HepG2 (cell line): ENCODE results near the gene NCMAP. TPM values are rescaled to one million over a fixed set of nuclear protein-coding genes. Genes with fewer than 3 reads are reported as not detected.
A peak's percentile ranks its signal among the peaks of the same experiment; 100 is the strongest.

Source experiments
- ATAC-seq: fragments of 200-7000 bp; cut with Tn5 transposase; 3 replicates; pipeline ENCODE4 v1.9.1; 2020; ENCODE audit warnings: mild to moderate bottlenecking, moderate library complexity
- BruUV-seq: library from RNA; stranded (reverse); fragments of 400-500 nt; replicated peaks from 2 replicates; lab custom pipeline; 2021; lab: Mats Ljungman, UMichigan
- CTCF ChIA-PET: fragments of 300-600 bp; formaldehyde crosslinking; extraction: SDS; loops from one replicate; lab custom pipeline; 2021; ENCODE audit warnings: low total read pairs, inconsistent platforms, low intra/inter-chr PET ratio; lab: Yijun Ruan, JAX
- POLR2A ChIA-PET: fragments of 350-600 bp; sonication (Branson Sonifier 250); formaldehyde crosslinking; loops from one replicate; lab custom pipeline; 2020; ENCODE audit warnings: antibody characterized with exemption, inconsistent platforms; lab: Yijun Ruan, JAX
- DNase-seq: peaks from one replicate; pipeline ENCODE4 v3.0.0-alpha.2; 2015; ENCODE audit warnings: low spot score
- FAIRE-seq: peaks from 3 replicates; lab custom pipeline; 2011; peaks lifted over from hg19 to GRCh38; lab: Jason Lieb, UNC
- H2AFZ ChIP-seq: one replicate; pipeline ENCODE4 v1.6.1; 2011; ENCODE audit warnings: low read length, inconsistent platforms
- H3K27ac ChIP-seq: fragments of 300-600 bp; 3 replicates; pipeline ENCODE4 v1.8.0; 2011; ENCODE audit warnings: mixed run types, mild to moderate bottlenecking, mixed read lengths, low read length, inconsistent platforms; ENCODE audit not compliant: insufficient read depth; ENCODE audit errors: extremely low read length
- H3K27me3 ChIP-seq, 2 experiments: fragments of 200-600 bp in 1 of 2; 2 replicates in 1 of 2; 3 replicates in 1 of 2; pipeline versions ENCODE4 v1.6.0 to v1.8.0; 2011; ENCODE audit warnings: low read length in 2 of 2, mild to moderate bottlenecking in 2 of 2, moderate library complexity in 2 of 2, inconsistent platforms in 1 of 2; ENCODE audit not compliant: insufficient read depth in 2 of 2, control insufficient read depth in 1 of 2
- H3K36me3 ChIP-seq, 2 experiments: fragments of 200-600 bp in 1 of 2; replicated peaks in 1 of 2; 2 replicates in 1 of 2; 3 replicates in 1 of 2; pipeline versions ENCODE4 v1.5.1 to v1.8.0; 2011; ENCODE audit warnings: low read length in 2 of 2, inconsistent platforms in 1 of 2; ENCODE audit not compliant: insufficient read depth in 2 of 2, control insufficient read depth in 1 of 2
- H3K4me1 ChIP-seq: 2 replicates; pipeline ENCODE4 v1.5.1; 2012; ENCODE audit warnings: low read length, inconsistent platforms; ENCODE audit not compliant: insufficient read depth
- H3K4me2 ChIP-seq: 2 replicates; pipeline ENCODE4 v1.6.0; 2011; ENCODE audit warnings: low read depth, low read length, inconsistent platforms
- H3K4me3 ChIP-seq, 3 experiments: fragments of 200-600 bp in 1 of 3; sonication (generic), shearing (Covaris generic) in 1 of 3; replicated peaks in 1 of 3; 2 replicates each; pipeline ENCODE4 v1.5.1; 2011 to 2016; ENCODE audit warnings: low read length in 3 of 3, inconsistent platforms in 2 of 3, low read depth in 2 of 3, mild to moderate bottlenecking in 2 of 3, control low read depth in 1 of 3, mixed read lengths in 1 of 3; ENCODE audit not compliant: insufficient read depth in 1 of 3
- H3K79me2 ChIP-seq: one replicate; pipeline ENCODE4 v1.6.1; 2011; ENCODE audit warnings: low read length, inconsistent platforms; ENCODE audit not compliant: insufficient read depth
- H3K9ac ChIP-seq: 2 replicates; pipeline ENCODE4 v1.6.0; 2011; ENCODE audit warnings: mild to moderate bottlenecking, low read depth, low read length, inconsistent platforms; ENCODE audit not compliant: insufficient read depth
- H3K9me3 ChIP-seq: 2 replicates; pipeline ENCODE4 v1.5.1; 2012; ENCODE audit warnings: mild to moderate bottlenecking, low read length
- H4K20me1 ChIP-seq: 2 replicates; pipeline ENCODE4 v1.6.0; 2011; ENCODE audit warnings: inconsistent platforms, mild to moderate bottlenecking, low read length, moderate library complexity; ENCODE audit not compliant: insufficient read depth
- LCORL ChIP-seq, 2 experiments: fragments of 450-650 bp in 1 of 2; sonication (generic) in 1 of 2; formaldehyde crosslinking in 1 of 2; IDR thresholded peaks; 2 replicates each; pipeline versions ENCODE4 v1.5.0 to v1.6.1; 2017 to 2020; ENCODE audit warnings: antibody characterized with exemption in 1 of 2, missing genetic modification reagents in 1 of 2
- NBN ChIP-seq: fragments of 450-650 bp; conservative IDR thresholded peaks from 2 replicates; pipeline ENCODE4 v1.6.1; 2017
- NR3C1 ChIP-seq: sonication (generic); formaldehyde crosslinking; IDR thresholded peaks from 2 replicates; pipeline ENCODE4 v1.4.0; 2020; ENCODE audit warnings: missing genetic modification reagents
- ZNF235 ChIP-seq: sonication (generic); formaldehyde crosslinking; IDR thresholded peaks from 2 replicates; pipeline ENCODE4 v1.8.1; 2023; ENCODE audit warnings: mild to moderate bottlenecking, missing genetic modification reagents, borderline replicate concordance
- ZNF263 ChIP-seq: sonication (generic); formaldehyde crosslinking; IDR thresholded peaks from 2 replicates; pipeline ENCODE4 v1.4.0; 2020; ENCODE audit warnings: missing genetic modification reagents
- ZNF883 ChIP-seq: sonication (generic); formaldehyde crosslinking; IDR thresholded peaks from 2 replicates; pipeline ENCODE4 v1.5.1; 2020; ENCODE audit warnings: mild to moderate bottlenecking, missing genetic modification reagents; ENCODE audit errors: not compliant biosample characterization
- WGBS: methylation state at CpG from one replicate; pipeline ENCODE4 v1.1.6; 2017; ENCODE audit warnings: low lambda C conversion rate; 5-methylcytosine and 5-hydroxymethylcytosine counted together
- in situ Hi-C: cut with HindIII; loops from 2 replicates; pipeline ENCODE4 v1.10.0; 2017; ENCODE audit warnings: low pct_unique_long_range_greater_than_20kb; ENCODE audit not compliant: extremely low pct_ligation_motif_present
- intact Hi-C: fragments of 100-400 bp; cut with micrococcal nuclease; formaldehyde crosslinking; loops from one replicate; pipeline ENCODE4 v1.10.0; 2022; ENCODE audit not compliant: unreplicated experiment
- polyA plus RNA-seq, 8 experiments: library from polyadenylated mRNA; depleted of rRNA in 3 of 8; stranded (reverse) in 7 of 8; unstranded in 1 of 8; fragments of >200 nt; fragmentation: Illumina TruSeq in 4 of 8; extraction: Trizol in 4 of 8; gene quantifications; 2 replicates each; pipeline versions ENCODE4 v1.2.1 to v1.2.3, GENCODE V29; 2011 to 2016; ENCODE audit warnings: low read depth in 4 of 8, missing spikeins in 1 of 8, mixed read lengths in 1 of 8; ENCODE audit not compliant: insufficient read depth in 1 of 8
- total RNA-seq, 5 experiments: library from RNA; depleted of rRNA; stranded (reverse); fragments of >200 nt; fragmentation: Illumina TruSeq; extraction: Trizol; gene quantifications; 2 replicates each; pipeline ENCODE4 v1.2.3, GENCODE V29; 2016; ENCODE audit warnings: low read depth in 1 of 5
- TF ChIP-seq, protein P1 (sequence below): sonication (generic); formaldehyde crosslinking; IDR thresholded peaks from 2 replicates; pipeline ENCODE4 v1.4.0; 2020; ENCODE audit warnings: missing genetic modification reagents
- TF ChIP-seq, protein P2 (sequence below): IDR thresholded peaks from 2 replicates; pipeline ENCODE4 v1.6.1; 2016

NCMAP gene
- total and polyA plus RNA-seq, 2 of the 13 experiments (the other 11 are each of a cell fraction or from before 2014, with no cell fraction given): 2.7 to 20.0 TPM

DNA sequence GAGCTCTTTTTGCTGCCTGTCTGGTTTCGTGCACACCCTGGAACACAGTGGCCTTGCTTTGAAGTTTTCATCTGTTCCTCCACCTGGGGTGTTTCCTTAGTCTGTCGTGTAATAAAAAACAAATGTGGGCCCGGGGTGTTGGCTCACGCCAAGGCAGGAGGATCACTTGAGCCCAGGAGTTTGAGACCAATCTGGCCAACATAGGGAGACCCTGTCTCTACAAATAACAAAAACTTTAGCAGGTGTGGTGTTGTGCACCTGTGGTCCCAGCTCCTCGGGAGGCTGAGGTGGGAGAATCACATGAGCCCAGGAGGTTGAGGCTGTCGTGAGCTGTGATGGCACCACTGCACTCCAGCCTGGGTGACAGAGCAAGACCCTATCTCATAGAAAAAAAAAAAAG is 4.5 kb downstream of the NCMAP start:
- Histone ChIP-seq H3K4me3 (no peak overlapping the region), H3K79me2 (peaks cover 4% of the 10 kb centered on the region), H3K9ac (no peak overlapping the region), H3K36me3 (no peaks in the 10 kb centered on the region; a peak in 1 of 5 replicates), H2AFZ (no peak overlapping the region), H3K4me1 (peaks cover 54% of the 10 kb centered on the region), H4K20me1 (no peaks in the 10 kb centered on the region; the same call in 1 of the 2 replicates), H3K27ac (no peak overlapping the region), H3K9me3 (no peaks in the 10 kb centered on the region), H3K4me2 (no peak overlapping the region), H3K27me3 (no peaks in the 10 kb centered on the region)
- ChIA-PET POLR2A (no interaction called here), CTCF (no interaction called here)
- no TSS peak for BruUV-seq
- WGBS: 96% methylated on average over 6 of the region's 6 CpGs
- no peak for ATAC-seq
- no peak for TF ChIP-seq ZNF235
- TF ChIP-seq, protein P1, sequence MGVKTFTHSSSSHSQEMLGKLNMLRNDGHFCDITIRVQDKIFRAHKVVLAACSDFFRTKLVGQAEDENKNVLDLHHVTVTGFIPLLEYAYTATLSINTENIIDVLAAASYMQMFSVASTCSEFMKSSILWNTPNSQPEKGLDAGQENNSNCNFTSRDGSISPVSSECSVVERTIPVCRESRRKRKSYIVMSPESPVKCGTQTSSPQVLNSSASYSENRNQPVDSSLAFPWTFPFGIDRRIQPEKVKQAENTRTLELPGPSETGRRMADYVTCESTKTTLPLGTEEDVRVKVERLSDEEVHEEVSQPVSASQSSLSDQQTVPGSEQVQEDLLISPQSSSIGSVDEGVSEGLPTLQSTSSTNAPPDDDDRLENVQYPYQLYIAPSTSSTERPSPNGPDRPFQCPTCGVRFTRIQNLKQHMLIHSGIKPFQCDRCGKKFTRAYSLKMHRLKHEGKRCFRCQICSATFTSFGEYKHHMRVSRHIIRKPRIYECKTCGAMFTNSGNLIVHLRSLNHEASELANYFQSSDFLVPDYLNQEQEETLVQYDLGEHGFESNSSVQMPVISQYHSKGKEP (CRISPR knock-in tag): no peak
- TF ChIP-seq NBN: no peak
- no peak for TF ChIP-seq NR3C1 (CRISPR knock-in tag)
- TF ChIP-seq ZNF883: no peak
- TF ChIP-seq, protein P2, sequence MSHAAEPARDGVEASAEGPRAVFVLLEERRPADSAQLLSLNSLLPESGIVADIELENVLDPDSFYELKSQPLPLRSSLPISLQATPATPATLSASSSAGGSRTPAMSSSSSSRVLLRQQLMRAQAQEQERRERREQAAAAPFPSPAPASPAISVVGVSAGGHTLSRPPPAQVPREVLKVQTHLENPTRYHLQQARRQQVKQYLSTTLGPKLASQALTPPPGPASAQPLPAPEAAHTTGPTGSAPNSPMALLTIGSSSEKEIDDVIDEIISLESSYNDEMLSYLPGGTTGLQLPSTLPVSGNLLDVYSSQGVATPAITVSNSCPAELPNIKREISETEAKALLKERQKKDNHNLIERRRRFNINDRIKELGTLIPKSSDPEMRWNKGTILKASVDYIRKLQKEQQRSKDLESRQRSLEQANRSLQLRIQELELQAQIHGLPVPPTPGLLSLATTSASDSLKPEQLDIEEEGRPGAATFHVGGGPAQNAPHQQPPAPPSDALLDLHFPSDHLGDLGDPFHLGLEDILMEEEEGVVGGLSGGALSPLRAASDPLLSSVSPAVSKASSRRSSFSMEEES (CRISPR knock-in tag): no peak
- in situ Hi-C loops: no loop called here
- no peak for FAIRE-seq
- no peak for DNase-seq
- intact Hi-C loops: no loop called here

DNA sequence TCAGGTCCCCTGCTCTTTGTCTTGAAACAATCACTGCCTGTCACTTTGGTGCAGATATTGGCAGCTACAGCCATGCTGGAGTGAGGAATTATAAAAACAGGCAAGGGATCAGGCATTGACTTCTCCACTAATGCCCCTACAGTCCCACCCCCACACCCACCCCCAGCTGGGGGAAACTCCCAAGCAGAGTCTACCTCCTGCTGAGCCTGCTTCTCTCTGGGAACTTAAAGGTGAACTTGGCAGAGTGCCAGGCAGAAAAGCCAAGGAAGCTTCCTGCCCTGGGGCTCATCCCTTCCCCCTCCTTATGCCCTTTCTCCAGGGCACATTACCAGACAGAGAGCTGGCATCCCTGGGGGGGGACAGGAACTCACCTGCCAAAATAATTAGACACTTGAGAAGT is 6.7 kb downstream of the NCMAP start:
- no peak for FAIRE-seq
- no peaks in the 10 kb centered on the region for H3K79me2 ChIP-seq
- no peak for DNase-seq
- H3K4me3 ChIP-seq: no peak overlapping the region
- ChIA-PET CTCF (no interaction called here), POLR2A (no interaction called here)
- no peaks in the 10 kb centered on the region; a peak in 1 of 5 replicates for H3K36me3 ChIP-seq
- H3K27me3 ChIP-seq: no peaks in the 10 kb centered on the region
- no peaks in the 10 kb centered on the region for H3K9me3 ChIP-seq
- H3K27ac ChIP-seq: no peak overlapping the region
- no peak overlapping the region for H3K4me2 ChIP-seq
- no TSS peak for BruUV-seq
- intact Hi-C loops: no loop called here
- H3K9ac ChIP-seq: no peak overlapping the region
- peaks cover 60% of the 10 kb centered on the region for H3K4me1 ChIP-seq
- no peaks in the 10 kb centered on the region; the same call in 1 of the 2 replicates for H4K20me1 ChIP-seq
- in situ Hi-C loops: no loop called here
- TF ChIP-seq LCORL (IDR thresholded peaks at IDR 0.05) (peak; percentile 89), LCORL (CRISPR knock-in tag; IDR thresholded peaks at IDR 0.05) (no peak), ZNF263 (CRISPR knock-in tag) (no peak)
- no peak overlapping the region for H2AFZ ChIP-seq
- ATAC-seq: no peak
